A673 (cell line): ENCODE measurements around the gene AKAP17A. TPM values are rescaled to one million over a fixed set of nuclear protein-coding genes. Genes with fewer than 3 reads are reported as not detected.

ENCODE experiments used
- BruUV-seq: library from RNA; stranded (reverse); fragments of 400-500 nt; replicated peaks from 2 replicates; lab custom pipeline; 2021; lab: Mats Ljungman, UMichigan
- CTCF ChIA-PET: fragments of 300-600 bp; sonication (Branson Sonifier 250); formaldehyde crosslinking; loops from one replicate; lab custom pipeline; 2022; ENCODE audit warnings: antibody characterized with exemption; lab: Charles Lee
- POLR2A ChIA-PET: fragments of 300-600 bp; sonication (Branson Sonifier 250); formaldehyde crosslinking; loops from one replicate; lab custom pipeline; 2022; ENCODE audit warnings: antibody characterized with exemption; ENCODE audit not compliant: low non-redundant PET; lab: Charles Lee
- DNase-seq: peaks from one replicate; pipeline ENCODE4 v3.0.0-alpha.2; 2015; ENCODE audit warnings: low spot score
- H3K27ac ChIP-seq: fragments of 200-600 bp; sonication (generic); 2 replicates; pipeline ENCODE4 v1.5.1; 2016; ENCODE audit warnings: mixed run types, low read depth, mild to moderate bottlenecking, mixed read lengths, antibody characterized with exemption, low read length; ENCODE audit not compliant: poor library complexity, severe bottlenecking
- H3K27me3 ChIP-seq: fragments of 200-600 bp; sonication (generic); replicated peaks from 2 replicates; pipeline ENCODE4 v1.6.1; 2017; ENCODE audit warnings: mixed run types, low read depth, mild to moderate bottlenecking, mixed read lengths, antibody characterized with exemption, low read length; ENCODE audit not compliant: insufficient read depth, poor library complexity
- H3K36me3 ChIP-seq: fragments of 200-600 bp; sonication (generic); 2 replicates; pipeline ENCODE4 v1.6.1; 2016; ENCODE audit warnings: mixed run types, mild to moderate bottlenecking, mixed read lengths, antibody characterized with exemption, low read length; ENCODE audit not compliant: insufficient read depth, poor library complexity, severe bottlenecking
- H3K4me1 ChIP-seq: fragments of 200-600 bp; sonication (generic); 2 replicates; pipeline ENCODE4 v1.6.1; 2017; ENCODE audit warnings: mixed run types, mild to moderate bottlenecking, mixed read lengths, antibody characterized with exemption, low read length; ENCODE audit not compliant: insufficient read depth, poor library complexity, severe bottlenecking
- H3K4me3 ChIP-seq: fragments of 200-600 bp; sonication (generic); 2 replicates; pipeline ENCODE4 v1.5.1; 2016; ENCODE audit warnings: low read depth, mixed run types, mild to moderate bottlenecking, mixed read lengths, low read length; ENCODE audit not compliant: poor library complexity, severe bottlenecking
- H3K9me3 ChIP-seq: fragments of 200-600 bp; sonication (generic); 2 replicates; pipeline ENCODE4 v1.6.1; 2016; ENCODE audit warnings: mixed run types, low read depth, mild to moderate bottlenecking, mixed read lengths, antibody characterized with exemption, low read length; ENCODE audit not compliant: poor library complexity, severe bottlenecking
- EZH2 ChIP-seq: fragments of 200-600 bp; sonication (generic); IDR thresholded peaks from 2 replicates; pipeline ENCODE4 v1.6.1; 2017; ENCODE audit warnings: borderline replicate concordance, low read depth, mild to moderate bottlenecking, mixed read lengths, antibody characterized with exemption, low read length; ENCODE audit not compliant: poor library complexity, severe bottlenecking
- intact Hi-C: fragments of 100-400 bp; cut with micrococcal nuclease; formaldehyde crosslinking; loops from one replicate; pipeline ENCODE4 v1.10.0; 2022; ENCODE audit not compliant: unreplicated experiment
- total RNA-seq: library from RNA; stranded (reverse); gene quantifications from 2 replicates; pipeline ENCODE4 v1.2.3, GENCODE V29; 2021
- TF ChIP-seq, protein P1 (sequence below): fragments of 300-800, 200-600 bp; sonication (generic); conservative IDR thresholded peaks from 2 replicates; pipeline ENCODE4 v1.5.1; 2017; ENCODE audit warnings: low read depth, mild to moderate bottlenecking, antibody characterized with exemption, low read length, moderate library complexity, mixed read lengths

AKAP17A gene
- total RNA-seq, 1 experiment from 2014 or later = 39.7 TPM

DNA sequence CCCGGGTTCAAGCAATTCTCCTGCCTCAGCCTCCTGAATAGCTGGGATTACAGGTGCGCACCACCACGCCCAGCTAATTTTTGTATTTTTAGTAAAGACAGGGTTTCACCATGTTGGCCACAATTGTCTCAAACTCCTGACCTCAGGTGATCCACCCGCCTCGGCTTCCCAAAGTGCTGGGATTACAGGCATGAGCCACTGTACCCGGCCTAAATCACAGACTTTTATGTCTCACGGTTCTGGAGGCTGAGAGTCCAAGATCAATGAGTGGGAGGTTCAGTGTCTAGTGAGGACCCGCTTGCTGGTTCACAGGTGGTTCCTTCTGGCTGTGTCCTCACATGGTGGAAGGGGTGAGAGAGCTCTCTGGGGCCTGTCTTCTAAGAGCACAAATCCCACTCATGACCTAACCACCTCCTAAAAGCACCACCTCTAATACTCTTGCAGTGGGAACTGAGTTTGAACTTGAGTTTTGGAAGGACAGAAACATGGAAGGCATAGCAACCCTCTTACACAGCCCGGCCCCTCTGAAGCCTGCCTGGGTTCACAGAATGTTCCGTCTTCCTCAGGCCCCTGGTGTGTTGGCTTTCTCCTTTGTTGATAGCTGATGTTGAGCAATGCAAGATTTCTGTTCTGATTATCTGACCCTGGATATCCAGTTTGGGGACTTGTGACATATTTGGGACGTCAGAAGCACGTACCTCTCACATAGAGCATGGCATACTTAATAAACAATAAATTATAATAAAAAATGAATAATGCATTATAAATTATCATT, 1.9 kb upstream of the AKAP17A start:
- TF ChIP-seq, protein P1, sequence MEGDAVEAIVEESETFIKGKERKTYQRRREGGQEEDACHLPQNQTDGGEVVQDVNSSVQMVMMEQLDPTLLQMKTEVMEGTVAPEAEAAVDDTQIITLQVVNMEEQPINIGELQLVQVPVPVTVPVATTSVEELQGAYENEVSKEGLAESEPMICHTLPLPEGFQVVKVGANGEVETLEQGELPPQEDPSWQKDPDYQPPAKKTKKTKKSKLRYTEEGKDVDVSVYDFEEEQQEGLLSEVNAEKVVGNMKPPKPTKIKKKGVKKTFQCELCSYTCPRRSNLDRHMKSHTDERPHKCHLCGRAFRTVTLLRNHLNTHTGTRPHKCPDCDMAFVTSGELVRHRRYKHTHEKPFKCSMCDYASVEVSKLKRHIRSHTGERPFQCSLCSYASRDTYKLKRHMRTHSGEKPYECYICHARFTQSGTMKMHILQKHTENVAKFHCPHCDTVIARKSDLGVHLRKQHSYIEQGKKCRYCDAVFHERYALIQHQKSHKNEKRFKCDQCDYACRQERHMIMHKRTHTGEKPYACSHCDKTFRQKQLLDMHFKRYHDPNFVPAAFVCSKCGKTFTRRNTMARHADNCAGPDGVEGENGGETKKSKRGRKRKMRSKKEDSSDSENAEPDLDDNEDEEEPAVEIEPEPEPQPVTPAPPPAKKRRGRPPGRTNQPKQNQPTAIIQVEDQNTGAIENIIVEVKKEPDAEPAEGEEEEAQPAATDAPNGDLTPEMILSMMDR = no peak
- no peak for TF ChIP-seq EZH2
- Histone ChIP-seq H3K4me1 (no peaks in the 10 kb centered on the region), H3K27me3 (no peaks in the 10 kb centered on the region), H3K9me3 (no peaks in the 10 kb centered on the region), H3K27ac (no peak overlapping the region), H3K36me3 (peaks cover 15% of the 10 kb centered on the region), H3K4me3 (no peak overlapping the region)
- no TSS peak for BruUV-seq
- ChIA-PET POLR2A (no interaction called here), CTCF (no interaction called here)
- DNase-seq = no peak
- intact Hi-C loops = no loop called here

DNA sequence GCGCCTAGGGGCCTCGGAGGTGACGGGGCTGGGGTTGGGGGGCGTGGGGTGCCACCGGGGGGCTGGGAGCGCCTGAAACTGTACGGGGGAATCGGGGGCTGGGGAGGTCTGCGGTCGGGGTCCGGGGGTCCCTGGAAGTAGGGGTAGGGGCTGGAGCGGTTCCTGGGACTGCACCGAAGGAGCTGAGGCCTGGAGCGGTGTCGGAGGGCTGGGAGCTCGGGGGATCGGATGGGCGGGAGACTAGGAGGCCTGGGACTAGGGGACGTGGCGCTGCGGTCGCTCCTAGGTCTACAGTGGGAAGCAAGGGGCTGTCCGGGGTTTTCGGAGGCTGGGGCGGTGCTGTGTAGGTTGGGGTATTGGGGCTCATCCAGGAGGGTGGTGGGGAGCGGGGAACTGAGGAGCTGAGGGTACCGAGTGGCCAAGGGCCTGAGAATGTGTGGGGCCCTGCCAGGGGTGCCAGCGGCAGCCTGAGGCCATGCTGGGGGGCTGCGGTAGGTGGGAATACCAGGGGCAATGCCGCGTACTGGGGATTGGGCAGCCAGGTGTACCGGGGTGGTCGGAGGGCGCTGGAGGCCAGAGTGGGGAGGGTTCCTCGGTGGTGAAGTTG, 562 bp downstream of the AKAP17A start:
- BruUV-seq = no TSS peak
- H3K9me3 ChIP-seq = no peaks in the 10 kb centered on the region
- ChIA-PET CTCF (no interaction called here), POLR2A (no interaction called here)
- TF ChIP-seq, protein P1 = no peak
- no peak for TF ChIP-seq EZH2
- H3K27me3 ChIP-seq = no peaks in the 10 kb centered on the region
- peaks cover 34% of the 10 kb centered on the region for H3K36me3 ChIP-seq
- intact Hi-C loops = no loop called here
- H3K4me1 ChIP-seq = no peaks in the 10 kb centered on the region
- H3K27ac ChIP-seq = peak overlapping the region; percentile 92
- no peak for DNase-seq
- H3K4me3 ChIP-seq = peak overlapping the region; percentile 97

DNA sequence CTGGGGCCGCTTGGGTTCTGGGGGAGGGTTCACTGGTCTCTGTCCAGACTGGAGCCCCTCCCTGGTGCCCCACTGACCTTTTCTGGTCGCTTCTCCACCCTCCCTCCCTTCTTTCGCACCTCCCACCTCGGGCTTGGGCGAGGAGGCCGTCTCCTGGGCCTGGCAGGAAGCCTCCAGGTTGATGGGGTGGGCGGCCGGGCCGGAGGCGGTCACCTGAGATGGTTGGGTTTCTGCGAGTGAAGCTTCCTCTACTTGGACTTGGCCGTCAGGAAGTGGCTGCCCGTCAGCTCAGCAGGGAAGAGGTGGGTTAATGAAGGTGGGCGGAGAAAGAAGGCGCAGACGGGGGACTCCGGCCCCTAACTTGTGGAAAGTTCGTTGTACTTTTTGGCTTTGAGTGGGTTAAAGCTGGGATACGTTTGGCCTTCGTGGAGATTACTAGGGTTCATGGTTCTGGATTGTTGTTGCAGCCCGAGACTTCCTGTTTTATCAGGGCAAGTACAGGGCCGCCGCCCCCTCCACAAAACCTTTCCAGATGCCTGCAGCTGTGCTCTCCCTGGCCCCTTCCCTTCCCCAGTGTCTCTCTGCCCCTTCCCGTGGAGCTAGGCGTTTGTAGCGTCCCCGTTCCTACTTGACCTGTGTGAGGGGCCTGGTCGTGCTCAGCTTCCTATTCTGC, 1.2 kb downstream of the AKAP17A start:
- CTCF ChIA-PET = no interaction called here
- POLR2A ChIA-PET = no interaction called here
- TF ChIP-seq EZH2 = no peak
- TF ChIP-seq, protein P1 = no peak
- H3K4me3 ChIP-seq = peak overlapping the region; percentile 97
- peaks cover 40% of the 10 kb centered on the region for H3K36me3 ChIP-seq
- no peak for DNase-seq
- no peaks in the 10 kb centered on the region for H3K4me1 ChIP-seq
- no peaks in the 10 kb centered on the region for H3K27me3 ChIP-seq
- no peaks in the 10 kb centered on the region for H3K9me3 ChIP-seq
- no TSS peak for BruUV-seq
- intact Hi-C loops = no loop called here
- H3K27ac ChIP-seq = peak overlapping the region; percentile 92
